GM12878 (cell line): ENCODE data around the gene LSR. TPM values are rescaled to one million over a fixed set of nuclear protein-coding genes. Genes with fewer than 3 reads are reported as not detected.

Experiments used
- ATAC-seq: fragments of 200-7000 bp; cut with Tn5 transposase; 3 replicates; pipeline ENCODE4 v1.9.1; 2020; ENCODE audit warnings: mild to moderate bottlenecking, moderate library complexity
- BruUV-seq: library from RNA; stranded (reverse); fragments of 400-500 nt; replicated peaks from 2 replicates; lab custom pipeline; 2021; lab: Mats Ljungman, UMichigan
- CTCF ChIA-PET: fragments of 300-600 bp; sonication (Branson Sonifier 250); formaldehyde crosslinking; extraction: SDS; loops from one replicate; lab custom pipeline; 2021; ENCODE audit warnings: inconsistent platforms; lab: Yijun Ruan, JAX
- POLR2A ChIA-PET: fragments of 350-600 bp; formaldehyde crosslinking; extraction: SDS; loops from one replicate; lab custom pipeline; 2021; ENCODE audit warnings: inconsistent platforms; lab: Charles Lee
- RAD21 ChIA-PET: fragments of 300-600 bp; sonication (Branson Sonifier 250); formaldehyde crosslinking; loops from one replicate; lab custom pipeline; 2023; ENCODE audit warnings: antibody characterized with exemption; ENCODE audit not compliant: unreplicated experiment; lab: Charles Lee
- SMC1A ChIA-PET: fragments of 300-600 bp; sonication (Branson Sonifier 250); formaldehyde crosslinking; loops from one replicate; lab custom pipeline; 2023; ENCODE audit not compliant: unreplicated experiment, uncharacterized antibody; lab: Charles Lee
- DNase-seq: peaks from one replicate; pipeline ENCODE4 v3.0.0-alpha.2; 2011; ENCODE audit warnings: low read depth, low spot score
- FAIRE-seq: peaks from 3 replicates; lab custom pipeline; 2011; peaks lifted over from hg19 to GRCh38; lab: Jason Lieb, UNC
- H2AFZ ChIP-seq: 2 replicates; pipeline ENCODE4 v1.6.0; 2011; ENCODE audit warnings: low read depth, low read length, control low read depth; ENCODE audit not compliant: control insufficient read depth
- H3K27ac ChIP-seq: 2 replicates; pipeline ENCODE4 v1.5.1; 2011; ENCODE audit warnings: control low read depth; ENCODE audit not compliant: control insufficient read depth, insufficient read depth
- H3K27me3 ChIP-seq, 2 experiments: replicated peaks in 1 of 2; 2 replicates each; pipeline versions ENCODE4 v1.6.0 to v1.6.1; 2011; ENCODE audit warnings: low read length in 1 of 2; ENCODE audit not compliant: control insufficient read depth in 2 of 2, insufficient read depth in 2 of 2
- H3K36me3 ChIP-seq, 2 experiments: 2 replicates each; pipeline ENCODE4 v1.5.1; 2011; ENCODE audit warnings: low read length in 1 of 2; ENCODE audit not compliant: control insufficient read depth in 2 of 2, insufficient read depth in 2 of 2
- H3K4me1 ChIP-seq: 2 replicates; pipeline ENCODE4 v1.6.1; 2011; ENCODE audit warnings: mild to moderate bottlenecking, low read length, moderate library complexity, mixed read lengths; ENCODE audit not compliant: control insufficient read depth, insufficient read depth
- H3K4me2 ChIP-seq: 2 replicates; pipeline ENCODE4 v1.6.0; 2011; ENCODE audit warnings: control low read depth; ENCODE audit not compliant: control insufficient read depth, insufficient read depth
- H3K4me3 ChIP-seq: fragments of 200-600 bp; sonication (generic); 2 replicates; pipeline ENCODE4 v1.5.1; 2016
- H3K79me2 ChIP-seq: 2 replicates; pipeline ENCODE4 v1.6.0; 2011; ENCODE audit warnings: low read length; ENCODE audit not compliant: control insufficient read depth, insufficient read depth
- H3K9ac ChIP-seq: 2 replicates; pipeline ENCODE4 v1.8.0; 2011; ENCODE audit warnings: low read length, control low read depth, mixed read lengths; ENCODE audit not compliant: control insufficient read depth, insufficient read depth
- H3K9me3 ChIP-seq: replicated peaks from 3 replicates; pipeline ENCODE4 v1.5.1; 2011; ENCODE audit warnings: mild to moderate bottlenecking, low read length; ENCODE audit not compliant: control insufficient read depth, insufficient read depth
- H4K20me1 ChIP-seq: 2 replicates; pipeline ENCODE4 v1.6.0; 2011; ENCODE audit not compliant: control insufficient read depth, insufficient read depth
- FOXK2 ChIP-seq: fragments of 450-650 bp; IDR thresholded peaks from 2 replicates; pipeline ENCODE4 v1.6.1; 2017; ENCODE audit warnings: mild to moderate bottlenecking, moderate library complexity
- SMAD5 ChIP-seq: IDR thresholded peaks from 2 replicates; pipeline ENCODE4 v1.6.1; 2016; ENCODE audit warnings: antibody characterized with exemption, low read depth
- ZNF687 ChIP-seq: fragments of 450-650 bp; IDR thresholded peaks from 2 replicates; pipeline ENCODE4 v1.6.1; 2017; ENCODE audit warnings: mild to moderate bottlenecking, moderate library complexity
- WGBS: methylation state at CpG from one replicate; pipeline ENCODE4 v1.1.6; 2016; ENCODE audit warnings: low lambda C conversion rate; ENCODE audit not compliant: insufficient replicate concordance, insufficient coverage; ENCODE audit errors: missing lambda C conversion rate; 5-methylcytosine and 5-hydroxymethylcytosine counted together
- in situ Hi-C: fragments of 300-500 bp; cut with MboI; formaldehyde crosslinking; loops from 9 replicates; pipeline ENCODE4 v1.14.3; 2018; ENCODE audit warnings: mixed read lengths
- intact Hi-C: fragments of 100-400 bp; cut with micrococcal nuclease; formaldehyde crosslinking; loops from one replicate; pipeline ENCODE4 v1.14.2; 2022; ENCODE audit not compliant: unreplicated experiment
- polyA plus RNA-seq, 11 experiments: library from polyadenylated mRNA; depleted of rRNA in 4 of 11; unstranded in 6 of 11; stranded (reverse) in 5 of 11; fragments of >200 nt; fragmentation: Nextera tagmentation in 4 of 11; fragmentation: Illumina TruSeq in 1 of 11; extraction: Ambion mirVana in 4 of 11; extraction: Trizol in 1 of 11; gene quantifications; 1 replicate in 1 of 11; 2 replicates in 10 of 11; pipeline versions ENCODE4 v1.2.1 to v1.2.3, GENCODE V29; 2011 to 2016; ENCODE audit warnings: inconsistent platforms in 2 of 11, missing spikeins in 2 of 11, low read depth in 1 of 11
- total RNA-seq, 4 experiments: library from RNA; depleted of rRNA in 3 of 4; stranded (reverse); fragments of >200 nt in 3 of 4; fragmentation: Illumina TruSeq in 1 of 4; extraction: Trizol in 1 of 4; gene quantifications; 2 replicates each; pipeline versions ENCODE4 v1.2.1 to v1.2.3, GENCODE V29; 2013 to 2021

Gene LSR
- total and polyA plus RNA-seq, 10 of the 15 experiments (the other 5 are each of a cell fraction or from before 2014, with no cell fraction given) = 0.26 to 53.9 (median 26.3) TPM

GRCh38 chr19:35206855-35207254, 41.9 kb upstream of the LSR start:
- ChIA-PET SMC1A (interaction anchor here (0.7 to 1.9 kb wide), 9 partner anchors 9 to 113 kb away, joined by 3 to 8 read pairs (median 3); partner anchors contain the start of gene FXYD5), CTCF (interaction anchor here (0.6 to 2.0 kb wide), 5 partner anchors 13 to 66 kb away, joined by 4 to 9 read pairs (median 6); partner anchors contain the start of gene FXYD7), RAD21 (interaction anchor here (0.9 to 3.3 kb wide), 3 partner anchors 30 to 117 kb away, joined by 3 to 15 read pairs (median 3); partner anchors contain the start of gene FXYD7), POLR2A (interaction anchor here (0.5 to 2.1 kb wide), 6 partner anchors 9 to 150 kb away, joined by 3 to 6 read pairs (median 4); no protein-coding TSS in a partner anchor)
- H3K4me3 ChIP-seq = peak overlapping the region; percentile 33; the same call in 1 of the 2 replicates
- FAIRE-seq (no peak), ATAC-seq (peak; percentile 8), DNase-seq (no peak)
- in situ Hi-C loops (no loop called here), intact Hi-C loops (loop anchor here (5.0 kb wide), 1 partner anchor 50 kb away; no protein-coding TSS in a partner anchor)
- peak overlapping the region; percentile 83 for H3K27ac ChIP-seq
- H3K4me1 ChIP-seq = peaks cover 42% of the 10 kb centered on the region
- BruUV-seq = no TSS peak
- no peaks in the 10 kb centered on the region for H3K27me3 ChIP-seq
- H3K9ac ChIP-seq = peak overlapping the region; percentile 46; the same call in 1 of the 2 replicates
- H3K36me3 ChIP-seq = no peaks in the 10 kb centered on the region
- H3K79me2 ChIP-seq = no peaks in the 10 kb centered on the region
- peak overlapping the region; percentile 68 for H3K4me2 ChIP-seq
- no peaks in the 10 kb centered on the region for H3K9me3 ChIP-seq
- WGBS = 45% methylated on average over 1 of the region's 1 CpG
- H4K20me1 ChIP-seq = no peaks in the 10 kb centered on the region
- H2AFZ ChIP-seq = no peak overlapping the region; the same call in 1 of the 2 replicates
- TF ChIP-seq SMAD5 (no peak), FOXK2 (no peak), ZNF687 (0 out of 2 replicates have a peak, but pooled peaks have one; percentile 8)
